Upper lobe of left lung (tissue), 4 donors: Measurements from ENCODE around the gene SGSH.

Experiments used
- CTCF ChIP-seq, 6 experiments: fragments of 450-650 bp in 4 of 6; fragments of 200-600 bp in 2 of 6; sonication (generic) in 2 of 6; IDR thresholded peaks; one replicate each; pipeline ENCODE4 v1.5.1; 2016 to 2019; ENCODE audit warnings: antibody characterized with exemption in 6 of 6
- EP300 ChIP-seq, 4 donors: sonication (generic); formaldehyde crosslinking; IDR thresholded peaks; one replicate each; pipeline ENCODE4 v1.5.1; 2017; ENCODE audit warnings: antibody characterized with exemption in 4 of 4, control low read depth in 2 of 4
- POLR2A ChIP-seq, 4 donors: fragments of 450-650 bp; IDR thresholded peaks; one replicate each; pipeline ENCODE4 v1.5.1; 2016 to 2017; ENCODE audit warnings: antibody characterized with exemption in 4 of 4, mild to moderate bottlenecking in 2 of 4
- POLR2AphosphoS5 ChIP-seq, 2 donors: sonication (generic); formaldehyde crosslinking; IDR thresholded peaks; one replicate each; pipeline ENCODE4 v1.5.1; 2017; ENCODE audit warnings: antibody characterized with exemption in 2 of 2

GRCh38 chr17:80213643-80213975 is 6.5 kb downstream of the SGSH start:
- TF ChIP-seq POLR2A (IDR thresholded peaks at IDR 0.05) (no peak), CTCF (IDR thresholded peaks at IDR 0.05) (no peak), POLR2AphosphoS5 (IDR thresholded peaks at IDR 0.05) (no peak), EP300 (IDR thresholded peaks at IDR 0.05) (no peak)
